Astrocyte of the cerebellum (primary cell): Measurements from ENCODE around the gene UGT1A8.

Experiments
- DNase-seq: peaks from one replicate; pipeline ENCODE4 v3.0.0-alpha.2; 2011; ENCODE audit warnings: low read depth
- H3K4me3 ChIP-seq: 2 replicates; pipeline ENCODE4 v1.5.1; 2011; ENCODE audit warnings: mild to moderate bottlenecking, low read depth, low read length, moderate library complexity
- in situ Hi-C: cut with HindIII; loops from 2 replicates; pipeline ENCODE4 v1.10.0; 2017; ENCODE audit warnings: low sequenced_read_pairs
- TF ChIP-seq, protein P1 (sequence below): IDR thresholded peaks from 2 replicates; pipeline ENCODE4 v1.5.1; 2012; ENCODE audit warnings: low read length, low read depth, moderate library complexity, mild to moderate bottlenecking; ENCODE audit errors: missing control alignments

UGT1A8 gene

DNA sequence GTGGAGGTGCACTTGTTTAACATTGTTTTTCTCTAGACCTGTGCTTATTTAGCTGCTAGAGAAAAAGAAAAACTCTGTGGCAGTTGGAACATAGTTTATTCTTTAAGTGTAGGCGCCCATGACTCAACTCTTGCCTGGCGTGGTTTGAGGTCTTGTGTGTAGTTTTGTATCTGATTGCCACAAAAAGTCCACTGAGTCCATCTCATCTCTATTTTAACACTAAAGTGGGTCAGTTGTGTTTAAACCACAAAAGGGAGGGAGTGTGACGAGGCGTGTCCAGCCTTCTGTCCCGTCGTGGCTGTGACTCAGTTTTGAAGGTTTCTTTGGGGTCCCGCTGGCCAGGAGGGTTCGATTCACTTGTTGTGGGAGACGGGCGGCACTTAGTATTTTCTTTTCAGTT is 39.0 kb downstream of the UGT1A8 start:
- in situ Hi-C loops = no loop called here

DNA sequence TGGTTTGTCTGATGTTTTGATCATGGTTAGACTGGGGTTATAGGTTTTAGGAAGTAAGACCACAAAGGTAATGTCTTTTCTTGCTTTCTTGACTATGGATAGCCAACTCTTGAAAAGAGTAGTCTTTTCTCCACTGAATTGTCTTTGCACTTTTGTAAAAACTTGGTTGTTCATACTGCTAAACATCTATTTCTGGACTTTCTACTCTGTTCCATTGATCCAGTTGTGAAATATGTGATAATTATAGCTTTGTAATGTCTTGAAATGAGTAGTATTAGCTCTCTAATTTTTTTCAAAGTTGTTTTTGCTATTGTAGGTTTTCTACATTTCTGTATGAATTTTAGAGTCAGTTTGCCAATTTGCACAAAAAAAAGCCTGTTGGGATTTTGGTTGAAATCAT is 41.2 kb downstream of the UGT1A8 start:
- no peak for DNase-seq
- TF ChIP-seq, protein P1, sequence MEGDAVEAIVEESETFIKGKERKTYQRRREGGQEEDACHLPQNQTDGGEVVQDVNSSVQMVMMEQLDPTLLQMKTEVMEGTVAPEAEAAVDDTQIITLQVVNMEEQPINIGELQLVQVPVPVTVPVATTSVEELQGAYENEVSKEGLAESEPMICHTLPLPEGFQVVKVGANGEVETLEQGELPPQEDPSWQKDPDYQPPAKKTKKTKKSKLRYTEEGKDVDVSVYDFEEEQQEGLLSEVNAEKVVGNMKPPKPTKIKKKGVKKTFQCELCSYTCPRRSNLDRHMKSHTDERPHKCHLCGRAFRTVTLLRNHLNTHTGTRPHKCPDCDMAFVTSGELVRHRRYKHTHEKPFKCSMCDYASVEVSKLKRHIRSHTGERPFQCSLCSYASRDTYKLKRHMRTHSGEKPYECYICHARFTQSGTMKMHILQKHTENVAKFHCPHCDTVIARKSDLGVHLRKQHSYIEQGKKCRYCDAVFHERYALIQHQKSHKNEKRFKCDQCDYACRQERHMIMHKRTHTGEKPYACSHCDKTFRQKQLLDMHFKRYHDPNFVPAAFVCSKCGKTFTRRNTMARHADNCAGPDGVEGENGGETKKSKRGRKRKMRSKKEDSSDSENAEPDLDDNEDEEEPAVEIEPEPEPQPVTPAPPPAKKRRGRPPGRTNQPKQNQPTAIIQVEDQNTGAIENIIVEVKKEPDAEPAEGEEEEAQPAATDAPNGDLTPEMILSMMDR = no peak
- in situ Hi-C loops = no loop called here
- no peak overlapping the region for H3K4me3 ChIP-seq

More for the DNA sequence above, 39.0 kb downstream of the UGT1A8 start:
- TF ChIP-seq, protein P1 = no peak
- DNase-seq = no peak
- H3K4me3 ChIP-seq = no peak overlapping the region

DNA sequence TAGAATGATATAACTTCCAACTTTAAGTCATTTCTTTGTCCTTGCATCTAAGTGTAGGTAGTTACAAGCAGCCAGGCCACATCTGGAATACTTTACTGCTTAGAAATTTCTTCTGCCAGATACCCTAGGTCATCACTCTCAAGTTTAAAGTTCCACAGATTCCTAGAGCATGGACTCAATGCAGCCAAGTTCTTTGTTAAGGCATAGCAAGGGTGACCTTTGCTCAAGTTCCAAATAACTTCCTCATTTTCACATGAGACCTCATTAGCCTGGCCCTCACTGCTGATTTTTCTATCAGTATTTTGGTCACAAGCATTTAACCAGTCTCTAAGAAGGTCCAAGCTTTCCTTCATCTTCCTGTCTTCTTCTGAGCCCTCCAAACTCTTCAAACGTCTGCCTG is 46.5 kb downstream of the UGT1A8 start:
- in situ Hi-C loops = no loop called here
- TF ChIP-seq, protein P1 = no peak
- no peak for DNase-seq
- H3K4me3 ChIP-seq = no peak overlapping the region

DNA sequence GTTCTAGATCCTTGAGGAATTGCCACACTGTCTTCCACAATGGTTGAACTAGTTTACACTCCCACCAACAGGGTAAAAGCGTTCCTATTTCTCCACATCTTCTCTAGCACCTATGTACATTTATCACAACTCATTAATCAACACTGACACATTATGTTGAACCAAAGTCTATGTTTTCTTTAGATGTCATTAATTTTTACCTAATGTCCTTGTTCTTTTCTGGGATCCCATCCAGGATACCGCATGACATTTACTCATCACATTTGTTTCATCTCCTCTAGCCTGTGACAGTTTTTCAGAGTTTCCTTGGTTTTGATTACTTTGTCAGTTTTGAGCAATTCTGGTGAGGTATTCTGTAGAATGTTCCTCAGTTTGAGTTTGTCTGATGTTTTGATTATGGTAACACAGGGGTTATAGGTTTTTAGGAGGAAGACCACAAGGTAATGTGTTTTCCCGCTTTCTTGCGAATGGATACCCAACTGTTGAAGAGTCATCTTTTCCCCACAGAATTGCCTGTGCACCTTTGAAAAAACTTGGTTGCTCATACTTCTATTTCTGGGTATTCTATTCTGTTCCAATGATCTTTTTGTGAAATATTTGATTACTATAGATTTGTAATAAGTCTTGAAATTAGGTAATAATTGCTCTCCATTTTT is 51.3 kb downstream of the UGT1A8 start:
- no peak overlapping the region for H3K4me3 ChIP-seq
- DNase-seq = no peak
- in situ Hi-C loops = no loop called here
- TF ChIP-seq, protein P1 = no peak

DNA sequence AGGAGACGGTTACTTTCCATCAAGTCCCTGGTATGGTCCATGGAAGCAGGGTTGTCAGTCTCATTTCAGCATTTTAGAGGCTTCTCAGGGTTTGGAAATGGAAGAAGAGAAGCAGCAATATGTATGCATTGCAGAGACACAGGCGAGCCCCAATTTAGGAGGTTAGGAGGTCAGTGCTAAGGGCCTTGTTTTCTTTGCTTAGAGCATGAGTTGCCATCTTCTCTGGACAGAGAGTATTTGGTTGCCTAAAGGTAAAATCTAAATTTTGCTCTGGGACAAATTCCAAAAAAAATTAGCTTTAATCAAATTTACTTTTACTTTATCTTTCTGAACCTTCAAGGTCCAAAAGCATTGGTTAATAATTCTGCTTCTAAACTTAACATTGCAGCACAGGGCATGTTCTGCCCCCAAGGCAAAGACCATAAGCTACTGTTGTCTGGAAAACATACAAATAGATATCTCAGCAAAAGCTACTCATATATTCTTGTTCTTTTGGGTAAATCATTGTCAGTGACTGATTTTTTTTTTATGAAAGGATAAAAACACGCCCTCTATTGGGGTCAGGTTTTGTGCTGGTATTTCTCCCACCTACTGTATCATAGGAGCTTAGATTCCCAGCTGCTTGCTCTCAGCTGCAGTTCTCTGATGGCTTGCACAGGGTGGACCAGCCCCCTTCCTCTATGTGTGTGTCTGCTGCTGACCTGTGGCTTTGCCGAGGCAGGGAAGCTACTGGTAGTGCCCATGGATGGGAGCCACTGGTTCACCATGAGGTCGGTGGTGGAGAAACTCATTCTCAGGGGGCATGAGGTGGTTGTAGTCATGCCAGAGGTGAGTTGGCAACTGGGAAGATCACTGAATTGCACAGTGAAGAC is 54.1 kb downstream of the UGT1A8 start, which contains the start of gene UGT1A9:
Gene UGT1A9 (plus strand): TSS at position 609 of the 872 bp plus-strand sequence. CDS start 37 bp downstream, at position 646.
- TF ChIP-seq, protein P1 = no peak
- H3K4me3 ChIP-seq = no peak within 1 kb of the TSS
- no peak for DNase-seq
- in situ Hi-C loops = no loop called here

DNA sequence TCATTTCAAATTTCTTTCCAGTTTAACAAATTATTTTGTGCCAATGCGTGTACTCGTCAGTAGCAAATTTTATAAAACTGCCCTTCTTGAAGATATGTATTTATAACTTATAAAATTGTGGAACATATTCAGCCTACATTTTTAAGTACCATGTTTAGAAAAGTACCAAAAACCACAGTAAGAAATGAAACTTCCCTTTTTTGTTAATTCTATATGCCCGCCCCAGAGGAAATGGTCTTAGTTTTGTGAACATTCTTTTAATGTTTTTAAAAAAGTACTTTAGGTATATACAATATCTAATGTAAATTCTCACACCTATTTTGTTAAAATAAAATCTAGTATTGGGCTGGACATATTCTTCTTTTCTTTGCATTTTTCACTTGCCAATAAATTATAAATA is 55.5 kb downstream of the UGT1A8 start:
- TF ChIP-seq, protein P1 = no peak
- no peak for DNase-seq
- H3K4me3 ChIP-seq = no peak overlapping the region
- in situ Hi-C loops = no loop called here
